HEK293 (cell line): ENCODE measurements around the gene CLASP1.

Experiments
- CTCF ChIP-seq: fragments of 450-650 bp; formaldehyde crosslinking; IDR thresholded peaks from 2 replicates; pipeline ENCODE4 v1.5.1; 2016; ENCODE audit warnings: missing biosample characterization, missing genetic modification characterization
- FEZF1 ChIP-seq: fragments of 450-650 bp; formaldehyde crosslinking; IDR thresholded peaks from 2 replicates; pipeline ENCODE4 v1.5.1; 2016; ENCODE audit warnings: missing biosample characterization, missing genetic modification characterization
- GFI1B ChIP-seq: fragments of 450-650 bp; formaldehyde crosslinking; IDR thresholded peaks from 2 replicates; pipeline ENCODE4 v1.5.1; 2016; ENCODE audit warnings: missing biosample characterization, missing genetic modification characterization
- ZNF426 ChIP-seq: fragments of 450-650 bp; formaldehyde crosslinking; IDR thresholded peaks from 2 replicates; pipeline ENCODE4 v1.5.1; 2017; ENCODE audit warnings: missing biosample characterization, missing genetic modification characterization, mild to moderate bottlenecking, inconsistent platforms, moderate library complexity
- ZNF514 ChIP-seq: fragments of 450-650 bp; formaldehyde crosslinking; IDR thresholded peaks from 2 replicates; pipeline ENCODE4 v1.5.1; 2016; ENCODE audit warnings: missing biosample characterization, missing genetic modification characterization
- ZNF600 ChIP-seq: fragments of 450-650 bp; formaldehyde crosslinking; IDR thresholded peaks from 2 replicates; pipeline ENCODE4 v1.5.1; 2016; ENCODE audit warnings: missing biosample characterization, missing genetic modification characterization
- ZNF785 ChIP-seq: fragments of 450-650 bp; formaldehyde crosslinking; IDR thresholded peaks from 2 replicates; pipeline ENCODE4 v1.5.1; 2016; ENCODE audit warnings: missing biosample characterization, missing genetic modification characterization
- ZSCAN5A ChIP-seq: fragments of 450-650 bp; formaldehyde crosslinking; IDR thresholded peaks from 2 replicates; pipeline ENCODE4 v1.5.1; 2016; ENCODE audit warnings: missing biosample characterization, missing genetic modification characterization
- TF ChIP-seq, protein P1 (sequence below): sonication (generic); formaldehyde crosslinking; IDR thresholded peaks from 2 replicates; pipeline ENCODE4 v1.8.1; 2022; ENCODE audit warnings: mild to moderate bottlenecking, moderate library complexity, missing genetic modification reagents
- TF ChIP-seq, protein P2 (sequence below): fragments of 450-650 bp; formaldehyde crosslinking; IDR thresholded peaks from 2 replicates; pipeline ENCODE4 v1.5.1; 2016; ENCODE audit warnings: missing biosample characterization, missing genetic modification characterization
- TF ChIP-seq, protein P3 (sequence below): fragments of 450-650 bp; formaldehyde crosslinking; IDR thresholded peaks from 2 replicates; pipeline ENCODE4 v1.5.1; 2017; ENCODE audit warnings: missing biosample characterization, missing genetic modification characterization
- TF ChIP-seq, protein P4 (sequence below): fragments of 450-650 bp; formaldehyde crosslinking; IDR thresholded peaks from 2 replicates; pipeline ENCODE4 v1.5.1; 2016; ENCODE audit warnings: missing biosample characterization, missing genetic modification characterization

DNA sequence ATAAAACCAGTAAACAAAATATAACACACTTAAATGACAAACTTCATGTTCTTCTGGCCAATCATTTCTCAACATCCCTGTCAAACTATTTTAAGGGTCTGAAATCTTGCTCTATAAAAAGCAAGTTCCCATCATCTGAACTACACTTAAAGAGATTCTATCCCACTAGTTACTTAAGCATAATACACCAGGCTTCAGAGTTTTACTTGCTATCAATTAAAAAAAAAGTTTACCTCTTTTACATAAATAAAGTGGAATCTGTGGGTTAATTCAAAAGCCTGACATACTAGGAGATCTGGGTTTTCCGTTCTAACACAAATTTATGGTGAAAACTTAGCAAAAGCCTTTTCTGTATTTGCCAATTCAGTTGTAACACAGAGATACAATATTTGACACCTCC lies 1.9 kb downstream of the CLASP1 start:
- no peak for TF ChIP-seq CTCF (tag by site-specific recombination)
- no peak for TF ChIP-seq ZSCAN5A (tag by site-specific recombination)
- TF ChIP-seq ZNF426 (tag by site-specific recombination), result no peak
- TF ChIP-seq, protein P1, sequence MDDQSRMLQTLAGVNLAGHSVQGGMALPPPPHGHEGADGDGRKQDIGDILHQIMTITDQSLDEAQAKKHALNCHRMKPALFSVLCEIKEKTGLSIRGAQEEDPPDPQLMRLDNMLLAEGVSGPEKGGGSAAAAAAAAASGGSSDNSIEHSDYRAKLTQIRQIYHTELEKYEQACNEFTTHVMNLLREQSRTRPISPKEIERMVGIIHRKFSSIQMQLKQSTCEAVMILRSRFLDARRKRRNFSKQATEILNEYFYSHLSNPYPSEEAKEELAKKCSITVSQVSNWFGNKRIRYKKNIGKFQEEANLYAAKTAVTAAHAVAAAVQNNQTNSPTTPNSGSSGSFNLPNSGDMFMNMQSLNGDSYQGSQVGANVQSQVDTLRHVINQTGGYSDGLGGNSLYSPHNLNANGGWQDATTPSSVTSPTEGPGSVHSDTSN, result no peak
- TF ChIP-seq ZNF785, result no peak
- TF ChIP-seq, protein P2, sequence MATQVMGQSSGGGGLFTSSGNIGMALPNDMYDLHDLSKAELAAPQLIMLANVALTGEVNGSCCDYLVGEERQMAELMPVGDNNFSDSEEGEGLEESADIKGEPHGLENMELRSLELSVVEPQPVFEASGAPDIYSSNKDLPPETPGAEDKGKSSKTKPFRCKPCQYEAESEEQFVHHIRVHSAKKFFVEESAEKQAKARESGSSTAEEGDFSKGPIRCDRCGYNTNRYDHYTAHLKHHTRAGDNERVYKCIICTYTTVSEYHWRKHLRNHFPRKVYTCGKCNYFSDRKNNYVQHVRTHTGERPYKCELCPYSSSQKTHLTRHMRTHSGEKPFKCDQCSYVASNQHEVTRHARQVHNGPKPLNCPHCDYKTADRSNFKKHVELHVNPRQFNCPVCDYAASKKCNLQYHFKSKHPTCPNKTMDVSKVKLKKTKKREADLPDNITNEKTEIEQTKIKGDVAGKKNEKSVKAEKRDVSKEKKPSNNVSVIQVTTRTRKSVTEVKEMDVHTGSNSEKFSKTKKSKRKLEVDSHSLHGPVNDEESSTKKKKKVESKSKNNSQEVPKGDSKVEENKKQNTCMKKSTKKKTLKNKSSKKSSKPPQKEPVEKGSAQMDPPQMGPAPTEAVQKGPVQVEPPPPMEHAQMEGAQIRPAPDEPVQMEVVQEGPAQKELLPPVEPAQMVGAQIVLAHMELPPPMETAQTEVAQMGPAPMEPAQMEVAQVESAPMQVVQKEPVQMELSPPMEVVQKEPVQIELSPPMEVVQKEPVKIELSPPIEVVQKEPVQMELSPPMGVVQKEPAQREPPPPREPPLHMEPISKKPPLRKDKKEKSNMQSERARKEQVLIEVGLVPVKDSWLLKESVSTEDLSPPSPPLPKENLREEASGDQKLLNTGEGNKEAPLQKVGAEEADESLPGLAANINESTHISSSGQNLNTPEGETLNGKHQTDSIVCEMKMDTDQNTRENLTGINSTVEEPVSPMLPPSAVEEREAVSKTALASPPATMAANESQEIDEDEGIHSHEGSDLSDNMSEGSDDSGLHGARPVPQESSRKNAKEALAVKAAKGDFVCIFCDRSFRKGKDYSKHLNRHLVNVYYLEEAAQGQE, result no peak
- TF ChIP-seq, protein P3, sequence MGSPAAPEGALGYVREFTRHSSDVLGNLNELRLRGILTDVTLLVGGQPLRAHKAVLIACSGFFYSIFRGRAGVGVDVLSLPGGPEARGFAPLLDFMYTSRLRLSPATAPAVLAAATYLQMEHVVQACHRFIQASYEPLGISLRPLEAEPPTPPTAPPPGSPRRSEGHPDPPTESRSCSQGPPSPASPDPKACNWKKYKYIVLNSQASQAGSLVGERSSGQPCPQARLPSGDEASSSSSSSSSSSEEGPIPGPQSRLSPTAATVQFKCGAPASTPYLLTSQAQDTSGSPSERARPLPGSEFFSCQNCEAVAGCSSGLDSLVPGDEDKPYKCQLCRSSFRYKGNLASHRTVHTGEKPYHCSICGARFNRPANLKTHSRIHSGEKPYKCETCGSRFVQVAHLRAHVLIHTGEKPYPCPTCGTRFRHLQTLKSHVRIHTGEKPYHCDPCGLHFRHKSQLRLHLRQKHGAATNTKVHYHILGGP, result no peak
- TF ChIP-seq, protein P4, sequence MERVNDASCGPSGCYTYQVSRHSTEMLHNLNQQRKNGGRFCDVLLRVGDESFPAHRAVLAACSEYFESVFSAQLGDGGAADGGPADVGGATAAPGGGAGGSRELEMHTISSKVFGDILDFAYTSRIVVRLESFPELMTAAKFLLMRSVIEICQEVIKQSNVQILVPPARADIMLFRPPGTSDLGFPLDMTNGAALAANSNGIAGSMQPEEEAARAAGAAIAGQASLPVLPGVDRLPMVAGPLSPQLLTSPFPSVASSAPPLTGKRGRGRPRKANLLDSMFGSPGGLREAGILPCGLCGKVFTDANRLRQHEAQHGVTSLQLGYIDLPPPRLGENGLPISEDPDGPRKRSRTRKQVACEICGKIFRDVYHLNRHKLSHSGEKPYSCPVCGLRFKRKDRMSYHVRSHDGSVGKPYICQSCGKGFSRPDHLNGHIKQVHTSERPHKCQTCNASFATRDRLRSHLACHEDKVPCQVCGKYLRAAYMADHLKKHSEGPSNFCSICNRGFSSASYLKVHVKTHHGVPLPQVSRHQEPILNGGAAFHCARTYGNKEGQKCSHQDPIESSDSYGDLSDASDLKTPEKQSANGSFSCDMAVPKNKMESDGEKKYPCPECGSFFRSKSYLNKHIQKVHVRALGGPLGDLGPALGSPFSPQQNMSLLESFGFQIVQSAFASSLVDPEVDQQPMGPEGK (tag by site-specific recombination), result no peak
- TF ChIP-seq GFI1B (tag by site-specific recombination), result no peak
- no peak for TF ChIP-seq ZNF514
- no peak for TF ChIP-seq FEZF1 (tag by site-specific recombination)
- TF ChIP-seq ZNF600, result no peak
